ENCODE measurements around the gene SMKR1.
"Not testable (repeated sequence)": the region's sequence is repeated elsewhere in the genome, so short reads cannot be mapped to it uniquely, and the experiment has no call there.

The SMKR1 gene

GRCh38 chr7:129489491-129489890 lies 12.8 kb upstream of the SMKR1 start:
- no peak for DNase-seq

- no peak for DNase-seq
These were observed 9.9 kb upstream of the SMKR1 start for GRCh38 chr7:129492391-129492790.

GRCh38 chr7:129493555-129493954 lies 8.8 kb upstream of the SMKR1 start:
- no peak for DNase-seq

GRCh38 chr7:129494041-129494440 lies 8.3 kb upstream of the SMKR1 start:
- no peak for DNase-seq

- DNase-seq = no peak
These were observed 6.3 kb upstream of the SMKR1 start for GRCh38 chr7:129495987-129496386.

GRCh38 chr7:129496653-129497052 lies 5.7 kb upstream of the SMKR1 start:
- DNase-seq = no peak

GRCh38 chr7:129497156-129497555 lies 5.2 kb upstream of the SMKR1 start:
- no peak for DNase-seq

GRCh38 chr7:129498021-129498420 lies 4.3 kb upstream of the SMKR1 start:
- DNase-seq = no peak

GRCh38 chr7:129499999-129500398 lies 2.3 kb upstream of the SMKR1 start:
- DNase-seq = no peak

- no peak for DNase-seq
These were observed 666 bp downstream of the SMKR1 start for GRCh38 chr7:129502708-129503685.

- no peak for DNase-seq
These were observed 1.4 kb downstream of the SMKR1 start for GRCh38 chr7:129503725-129504124.

- no peak for DNase-seq
These were observed 9.9 kb downstream of the SMKR1 start for GRCh38 chr7:129512192-129512591.

- DNase-seq = no peak
These were observed 11.2 kb downstream of the SMKR1 start for GRCh38 chr7:129513546-129513945.

GRCh38 chr7:129514683-129515082 lies 12.4 kb downstream of the SMKR1 start:
- DNase-seq = no peak

- DNase-seq = no peak
These were observed 13.1 kb downstream of the SMKR1 start for GRCh38 chr7:129515381-129515780.

GRCh38 chr7:129517931-129518330 lies 15.6 kb downstream of the SMKR1 start:
- DNase-seq = no peak

GRCh38 chr7:129519464-129519863 lies 17.1 kb downstream of the SMKR1 start:
- DNase-seq = no peak

GRCh38 chr7:129522088-129522970 lies 20.0 kb downstream of the SMKR1 start:
- no peak for DNase-seq

- no peak for DNase-seq
These were observed 20.6 kb downstream of the SMKR1 start for GRCh38 chr7:129522971-129523340.

- DNase-seq = no peak
These were observed 21.6 kb downstream of the SMKR1 start for GRCh38 chr7:129523924-129524323.

- not testable (repeated sequence) for DNase-seq
These were observed 22.1 kb downstream of the SMKR1 start for GRCh38 chr7:129524405-129524804.

- no peak for DNase-seq
These were observed 23.0 kb downstream of the SMKR1 start for GRCh38 chr7:129525225-129525862.

- no peak for DNase-seq
These were observed 27.3 kb downstream of the SMKR1 start for GRCh38 chr7:129529643-129530042.

All from NCI-H2081 treated with DMSO at 0.1 percent for 48 hours (cell line).